GM23338 (cell line): Measurements from ENCODE around the gene COL15A1. TPM values are rescaled to one million over a fixed set of nuclear protein-coding genes. Genes with fewer than 3 reads are reported as not detected.
"Not testable (repeated sequence)": the region's sequence is repeated elsewhere in the genome, so short reads cannot be mapped to it uniquely, and the experiment has no call there.

ENCODE experiments used
- ATAC-seq: fragments of 200-7000 bp; cut with Tn5 transposase; 3 replicates; pipeline ENCODE4 v1.9.1; 2020
- DNase-seq: peaks from one replicate; pipeline ENCODE4 v3.0.0-alpha.2; 2015; ENCODE audit warnings: low spot score
- H2AFZ ChIP-seq: fragments of 200-600 bp; sonication (generic); 2 replicates; pipeline ENCODE4 v1.8.0; 2016; ENCODE audit warnings: antibody characterized with exemption, mild to moderate bottlenecking, moderate library complexity
- H3F3A ChIP-seq: fragments of 200-600 bp; sonication (generic); replicated peaks from 2 replicates; pipeline ENCODE4 v1.8.0; 2017; ENCODE audit warnings: antibody characterized with exemption, mixed run types, low read depth
- H3K27ac ChIP-seq: fragments of 200-600 bp; sonication (generic); 2 replicates; pipeline ENCODE4 v1.6.1; 2016; ENCODE audit warnings: low read depth
- H3K27me3 ChIP-seq: fragments of 200-600 bp; sonication (generic); 2 replicates; pipeline ENCODE4 v1.8.0; 2016; ENCODE audit warnings: mild to moderate bottlenecking, mixed run types, moderate library complexity; ENCODE audit not compliant: insufficient read depth
- H3K36me3 ChIP-seq: fragments of 200-600 bp; sonication (generic); 2 replicates; pipeline ENCODE4 v1.8.0; 2016; ENCODE audit warnings: mild to moderate bottlenecking; ENCODE audit not compliant: insufficient read depth
- H3K4me1 ChIP-seq: fragments of 200-600 bp; sonication (generic); 2 replicates; pipeline ENCODE4 v1.8.0; 2016; ENCODE audit warnings: mild to moderate bottlenecking, moderate library complexity; ENCODE audit not compliant: insufficient read depth
- H3K4me2 ChIP-seq: fragments of 200-600 bp; sonication (generic); 2 replicates; pipeline ENCODE4 v1.7.1; 2017; ENCODE audit warnings: mixed run types
- H3K4me3 ChIP-seq: fragments of 200-600 bp; sonication (generic); 2 replicates; pipeline ENCODE4 v1.6.1; 2016; ENCODE audit warnings: mixed run types
- H3K79me2 ChIP-seq: fragments of 200-600 bp; sonication (generic); replicated peaks from 2 replicates; pipeline ENCODE4 v1.8.0; 2017; ENCODE audit warnings: mild to moderate bottlenecking; ENCODE audit not compliant: insufficient read depth
- H3K9me2 ChIP-seq: fragments of 200-600 bp; sonication (generic); 2 replicates; pipeline ENCODE4 v1.8.0; 2017; ENCODE audit not compliant: insufficient read depth
- H4K20me1 ChIP-seq: fragments of 200-600 bp; sonication (generic); replicated peaks from 2 replicates; pipeline ENCODE4 v1.8.0; 2017; ENCODE audit warnings: mild to moderate bottlenecking; ENCODE audit not compliant: insufficient read depth
- H3K27ac Mint-ChIP-seq: 2 replicates; pipeline ENCODE4 v1.8.0; 2020; ENCODE audit warnings: inconsistent platforms, mild to moderate bottlenecking, moderate library complexity, mixed read lengths
- H3K27me3 Mint-ChIP-seq: 3 replicates; pipeline ENCODE4 v1.8.0; 2022; ENCODE audit warnings: low read depth, mild to moderate bottlenecking, moderate library complexity, mixed read lengths, inconsistent platforms; ENCODE audit not compliant: insufficient read depth, poor library complexity
- H3K36me3 Mint-ChIP-seq: 3 replicates; pipeline ENCODE4 v1.8.0; 2021; ENCODE audit warnings: low read depth, mild to moderate bottlenecking, inconsistent platforms, moderate library complexity, mixed read lengths
- H3K4me1 Mint-ChIP-seq: 3 replicates; pipeline ENCODE4 v1.8.0; 2020; ENCODE audit warnings: mild to moderate bottlenecking, inconsistent platforms, mixed read lengths
- H3K4me3 Mint-ChIP-seq: 3 replicates; pipeline ENCODE4 v1.8.0; 2021; ENCODE audit warnings: moderate library complexity, mild to moderate bottlenecking, inconsistent platforms, mixed read lengths
- H3K9me3 Mint-ChIP-seq: 3 replicates; pipeline ENCODE4 v1.8.0; 2020; ENCODE audit warnings: moderate library complexity, mild to moderate bottlenecking, inconsistent platforms, mixed read lengths
- CREB1 ChIP-seq: fragments of 250-450 bp; sonication (Bioruptor Pico); IDR thresholded peaks from 2 replicates; pipeline ENCODE4 v1.5.0; 2020; ENCODE audit warnings: low read depth, mild to moderate bottlenecking, moderate library complexity
- CTCF ChIP-seq, 2 experiments: fragments of 200-600 bp in 1 of 2; sonication (generic) in 1 of 2; conservative IDR thresholded peaks; 2 replicates each; pipeline versions ENCODE4 v1.5.1 to v1.6.1; 2016 to 2017; ENCODE audit warnings: antibody characterized with exemption in 2 of 2, low read depth in 2 of 2, mild to moderate bottlenecking in 2 of 2, moderate library complexity in 1 of 2
- ETS1 ChIP-seq: IDR thresholded peaks from 2 replicates; pipeline ENCODE4 v1.6.1; 2016; ENCODE audit warnings: antibody characterized with exemption
- EZH2 ChIP-seq: fragments of 200-600 bp; sonication (generic); IDR thresholded peaks from one replicate; pipeline ENCODE4 v1.8.0; 2017; ENCODE audit warnings: antibody characterized with exemption, mild to moderate bottlenecking, low read depth; ENCODE audit not compliant: unreplicated experiment
- EZH2phosphoT487 ChIP-seq: fragments of 200-600 bp; sonication (generic); IDR thresholded peaks from one replicate; pipeline ENCODE4 v1.8.1; 2018; ENCODE audit warnings: antibody characterized with exemption; ENCODE audit not compliant: unreplicated experiment
- JUNB ChIP-seq: IDR thresholded peaks from one replicate; pipeline ENCODE4 v1.6.1; 2016; ENCODE audit warnings: antibody characterized with exemption; ENCODE audit not compliant: unreplicated experiment
- NANOG ChIP-seq: IDR thresholded peaks from 2 replicates; pipeline ENCODE4 v1.6.1; 2016; ENCODE audit warnings: antibody characterized with exemption, borderline replicate concordance
- REST ChIP-seq: IDR thresholded peaks from one replicate; pipeline ENCODE4 v1.6.1; 2018; ENCODE audit warnings: antibody characterized with exemption; ENCODE audit not compliant: unreplicated experiment
- STAT1 ChIP-seq: IDR thresholded peaks from one replicate; pipeline ENCODE4 v1.6.1; 2016; ENCODE audit warnings: antibody characterized with exemption; ENCODE audit not compliant: unreplicated experiment
- ZNF114 ChIP-seq: fragments of 250-450 bp; sonication (Bioruptor Pico); IDR thresholded peaks from 2 replicates; pipeline ENCODE4 v1.5.0; 2020; ENCODE audit warnings: mild to moderate bottlenecking, moderate library complexity
- ZNF331 ChIP-seq: fragments of 250-450 bp; sonication (Bioruptor Pico); IDR thresholded peaks from 2 replicates; pipeline ENCODE4 v1.5.0; 2020; ENCODE audit warnings: low read depth, mild to moderate bottlenecking, moderate library complexity
- polyA plus RNA-seq: library from polyadenylated mRNA; unstranded; fragments of >200 nt; fragmentation: Nextera tagmentation; extraction: Ambion mirVana; gene quantifications from 2 replicates; pipeline ENCODE4 v1.2.1, GENCODE V29; 2016
- total RNA-seq: library from RNA; depleted of rRNA; stranded (reverse); fragments of >200 nt; shearing (Covaris generic); gene quantifications from 2 replicates; pipeline ENCODE4 v1.2.3, GENCODE V29; 2014

COL15A1 gene
- total and polyA plus RNA-seq, 2 experiments from 2014 or later = 0.17 to 0.18 TPM

GRCh38 chr9:98900244-98900643 is 43.5 kb upstream of the COL15A1 start:
- H3K27ac ChIP-seq = no peak overlapping the region
- no peak overlapping the region for H2AFZ ChIP-seq
- H3K4me3 Mint-ChIP-seq = no peak overlapping the region
- no peak overlapping the region for H3K4me3 ChIP-seq
- no peak for ATAC-seq
- no peaks in the 10 kb centered on the region for H3F3A ChIP-seq
- no peak overlapping the region for H3K4me2 ChIP-seq
- no peak for TF ChIP-seq CREB1 (CRISPR knock-in tag)
- no peak for TF ChIP-seq EZH2phosphoT487
- TF ChIP-seq JUNB = no peak
- no peaks in the 10 kb centered on the region for H3K4me1 ChIP-seq
- H3K36me3 Mint-ChIP-seq = no peaks in the 10 kb centered on the region
- no peaks in the 10 kb centered on the region for H4K20me1 ChIP-seq
- no peaks in the 10 kb centered on the region; the same call in 2 of the 3 replicates for H3K4me1 Mint-ChIP-seq
- H3K27me3 Mint-ChIP-seq = peaks cover 8% of the 10 kb centered on the region
- DNase-seq = no peak
- H3K9me2 ChIP-seq = no peaks in the 10 kb centered on the region
- no peak overlapping the region for H3K27ac Mint-ChIP-seq
- no peaks in the 10 kb centered on the region for H3K27me3 ChIP-seq
- peaks cover 8% of the 10 kb centered on the region; the same call in 2 of the 3 replicates for H3K9me3 Mint-ChIP-seq
- H3K79me2 ChIP-seq = no peaks in the 10 kb centered on the region
- no peaks in the 10 kb centered on the region for H3K36me3 ChIP-seq

- no peak overlapping the region for H3K4me3 ChIP-seq
- ATAC-seq (no peak), DNase-seq (no peak)
- H3K9me3 Mint-ChIP-seq = peaks cover 8% of the 10 kb centered on the region; the same call in 2 of the 3 replicates
- no peaks in the 10 kb centered on the region for H3K79me2 ChIP-seq
- H3K27ac Mint-ChIP-seq = no peak overlapping the region
- peaks cover 8% of the 10 kb centered on the region for H3K27me3 Mint-ChIP-seq
- H3K27ac ChIP-seq = no peak overlapping the region
- no peak for TF ChIP-seq ZNF331 (CRISPR knock-in tag)
- no peak for TF ChIP-seq ETS1
- TF ChIP-seq EZH2phosphoT487 = no peak
- no peak for TF ChIP-seq REST
- TF ChIP-seq JUNB = no peak
- no peak for TF ChIP-seq STAT1
- TF ChIP-seq ZNF114 (CRISPR knock-in tag) = no peak
- no peak for TF ChIP-seq CTCF (conservative IDR thresholded peaks at IDR 0.05; ENCODE audit: low read depth in 2 of 2)
- TF ChIP-seq NANOG = no peak
- no peak for TF ChIP-seq EZH2
- H3K4me2 ChIP-seq = no peak overlapping the region
- no peaks in the 10 kb centered on the region for H3F3A ChIP-seq
- H2AFZ ChIP-seq = no peak overlapping the region
- no peaks in the 10 kb centered on the region for H3K27me3 ChIP-seq
- H3K9me2 ChIP-seq = no peaks in the 10 kb centered on the region
- no peaks in the 10 kb centered on the region for H4K20me1 ChIP-seq
- H3K36me3 Mint-ChIP-seq = no peaks in the 10 kb centered on the region
- H3K4me1 ChIP-seq = no peaks in the 10 kb centered on the region
- H3K36me3 ChIP-seq = no peaks in the 10 kb centered on the region
- H3K4me1 Mint-ChIP-seq = no peaks in the 10 kb centered on the region; the same call in 2 of the 3 replicates
- H3K4me3 Mint-ChIP-seq = no peak overlapping the region
These were observed 43.0 kb upstream of the COL15A1 start for GRCh38 chr9:98900725-98901124.

GRCh38 chr9:98901843-98902242 is 41.9 kb upstream of the COL15A1 start:
- H3K79me2 ChIP-seq, ATAC-seq, H3K9me3 Mint-ChIP-seq, H3K4me1 Mint-ChIP-seq, H3K36me3 ChIP-seq, H3K4me2 ChIP-seq, H3F3A ChIP-seq, H3K4me3 Mint-ChIP-seq, H3K27me3 ChIP-seq, H3K27me3 Mint-ChIP-seq, H3K4me3 ChIP-seq, H3K27ac Mint-ChIP-seq, H2AFZ ChIP-seq, H4K20me1 ChIP-seq, H3K9me2 ChIP-seq, DNase-seq, H3K4me1 ChIP-seq, H3K36me3 Mint-ChIP-seq, H3K27ac ChIP-seq: not testable (repeated sequence)
